Ishikawa (cell line): ENCODE results near the gene EML4.

ENCODE experiments used
- CEBPB ChIP-seq: IDR thresholded peaks from 2 replicates; pipeline ENCODE4 v1.6.1; 2012
- CREB1 ChIP-seq: IDR thresholded peaks from 2 replicates; pipeline ENCODE4 v1.6.1; 2012; ENCODE audit warnings: low read depth
- EGR1 ChIP-seq: IDR thresholded peaks from 2 replicates; pipeline ENCODE4 v1.6.1; 2012
- EP300 ChIP-seq: IDR thresholded peaks from 2 replicates; pipeline ENCODE4 v1.6.1; 2012; ENCODE audit warnings: borderline replicate concordance
- FOXM1 ChIP-seq: IDR thresholded peaks from 2 replicates; pipeline ENCODE4 v1.6.1; 2012; ENCODE audit warnings: low read depth, borderline replicate concordance
- NFIC ChIP-seq: IDR thresholded peaks from 2 replicates; pipeline ENCODE4 v1.6.1; 2012
- RAD21 ChIP-seq: IDR thresholded peaks from 2 replicates; pipeline ENCODE4 v1.6.1; 2012; ENCODE audit warnings: low read depth
- TAF1 ChIP-seq: IDR thresholded peaks from 2 replicates; pipeline ENCODE4 v1.6.1; 2012; ENCODE audit warnings: low read depth, mild to moderate bottlenecking
- TCF12 ChIP-seq: IDR thresholded peaks from 2 replicates; pipeline ENCODE4 v1.6.1; 2012; ENCODE audit warnings: low read depth
- TEAD4 ChIP-seq: IDR thresholded peaks from 2 replicates; pipeline ENCODE4 v1.6.1; 2012
- YY1 ChIP-seq: IDR thresholded peaks from 2 replicates; pipeline ENCODE4 v1.6.1; 2012; ENCODE audit warnings: low read depth
- ZBTB7A ChIP-seq: IDR thresholded peaks from 2 replicates; pipeline ENCODE4 v1.6.1; 2012; ENCODE audit warnings: low read depth
- TF ChIP-seq, protein P1 (sequence below): IDR thresholded peaks from 2 replicates; pipeline ENCODE4 v1.6.1; 2012
- TF ChIP-seq, protein P2 (sequence below): IDR thresholded peaks from 2 replicates; pipeline ENCODE4 v1.6.1; 2012
- TF ChIP-seq, protein P3 (sequence below): IDR thresholded peaks from 2 replicates; pipeline ENCODE4 v1.6.1; 2012; ENCODE audit warnings: low read depth, mild to moderate bottlenecking

Gene EML4

DNA sequence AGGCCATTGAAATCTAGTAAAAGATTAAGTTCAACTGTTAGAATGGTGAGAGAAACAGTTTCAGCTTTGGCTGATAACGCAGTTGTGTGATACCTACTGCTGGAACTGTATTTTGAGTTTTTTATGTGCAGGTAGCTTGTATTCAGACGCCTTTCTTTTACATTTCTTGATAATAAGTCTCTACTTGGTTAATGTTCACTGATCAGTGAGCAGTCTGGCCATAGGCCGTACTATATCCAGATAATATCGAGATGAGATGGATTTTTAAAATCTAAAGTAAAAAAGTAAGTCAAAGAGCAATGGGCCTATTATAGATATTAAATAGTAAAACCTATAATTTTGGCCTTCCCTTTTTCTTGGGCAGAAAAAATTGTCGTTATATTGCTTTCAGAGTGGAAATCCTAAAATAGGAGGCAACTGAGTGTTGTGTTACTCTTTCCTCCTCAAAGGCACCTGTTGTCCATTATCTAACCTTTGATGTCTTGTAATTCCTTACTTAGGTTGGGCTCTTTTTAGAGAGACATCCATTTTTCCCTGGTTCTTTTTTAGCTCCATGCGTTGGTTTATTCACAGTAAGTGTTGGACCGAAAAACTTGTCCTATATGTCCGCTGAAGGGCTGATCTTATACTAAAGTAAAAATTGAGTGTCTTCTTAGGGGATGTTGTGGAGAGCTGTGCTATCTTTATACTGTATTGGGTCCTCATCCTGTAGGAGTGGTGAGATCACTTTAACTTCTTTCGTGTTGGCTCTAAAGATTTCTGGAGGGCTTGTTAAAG lies 1.7 kb downstream of the EML4 start:
- TF ChIP-seq EGR1 (no peak), TEAD4 (no peak), TAF1 (no peak), CREB1 (no peak), FOXM1 (no peak), RAD21 (no peak), YY1 (no peak), EP300 (no peak), NFIC (no peak), TCF12 (no peak), CEBPB (no peak), ZBTB7A (no peak)
- TF ChIP-seq, protein P1, sequence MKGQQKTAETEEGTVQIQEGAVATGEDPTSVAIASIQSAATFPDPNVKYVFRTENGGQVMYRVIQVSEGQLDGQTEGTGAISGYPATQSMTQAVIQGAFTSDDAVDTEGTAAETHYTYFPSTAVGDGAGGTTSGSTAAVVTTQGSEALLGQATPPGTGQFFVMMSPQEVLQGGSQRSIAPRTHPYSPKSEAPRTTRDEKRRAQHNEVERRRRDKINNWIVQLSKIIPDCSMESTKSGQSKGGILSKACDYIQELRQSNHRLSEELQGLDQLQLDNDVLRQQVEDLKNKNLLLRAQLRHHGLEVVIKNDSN = no peak
- TF ChIP-seq, protein P2, sequence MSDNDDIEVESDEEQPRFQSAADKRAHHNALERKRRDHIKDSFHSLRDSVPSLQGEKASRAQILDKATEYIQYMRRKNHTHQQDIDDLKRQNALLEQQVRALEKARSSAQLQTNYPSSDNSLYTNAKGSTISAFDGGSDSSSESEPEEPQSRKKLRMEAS = no peak
- TF ChIP-seq, protein P3, sequence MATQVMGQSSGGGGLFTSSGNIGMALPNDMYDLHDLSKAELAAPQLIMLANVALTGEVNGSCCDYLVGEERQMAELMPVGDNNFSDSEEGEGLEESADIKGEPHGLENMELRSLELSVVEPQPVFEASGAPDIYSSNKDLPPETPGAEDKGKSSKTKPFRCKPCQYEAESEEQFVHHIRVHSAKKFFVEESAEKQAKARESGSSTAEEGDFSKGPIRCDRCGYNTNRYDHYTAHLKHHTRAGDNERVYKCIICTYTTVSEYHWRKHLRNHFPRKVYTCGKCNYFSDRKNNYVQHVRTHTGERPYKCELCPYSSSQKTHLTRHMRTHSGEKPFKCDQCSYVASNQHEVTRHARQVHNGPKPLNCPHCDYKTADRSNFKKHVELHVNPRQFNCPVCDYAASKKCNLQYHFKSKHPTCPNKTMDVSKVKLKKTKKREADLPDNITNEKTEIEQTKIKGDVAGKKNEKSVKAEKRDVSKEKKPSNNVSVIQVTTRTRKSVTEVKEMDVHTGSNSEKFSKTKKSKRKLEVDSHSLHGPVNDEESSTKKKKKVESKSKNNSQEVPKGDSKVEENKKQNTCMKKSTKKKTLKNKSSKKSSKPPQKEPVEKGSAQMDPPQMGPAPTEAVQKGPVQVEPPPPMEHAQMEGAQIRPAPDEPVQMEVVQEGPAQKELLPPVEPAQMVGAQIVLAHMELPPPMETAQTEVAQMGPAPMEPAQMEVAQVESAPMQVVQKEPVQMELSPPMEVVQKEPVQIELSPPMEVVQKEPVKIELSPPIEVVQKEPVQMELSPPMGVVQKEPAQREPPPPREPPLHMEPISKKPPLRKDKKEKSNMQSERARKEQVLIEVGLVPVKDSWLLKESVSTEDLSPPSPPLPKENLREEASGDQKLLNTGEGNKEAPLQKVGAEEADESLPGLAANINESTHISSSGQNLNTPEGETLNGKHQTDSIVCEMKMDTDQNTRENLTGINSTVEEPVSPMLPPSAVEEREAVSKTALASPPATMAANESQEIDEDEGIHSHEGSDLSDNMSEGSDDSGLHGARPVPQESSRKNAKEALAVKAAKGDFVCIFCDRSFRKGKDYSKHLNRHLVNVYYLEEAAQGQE = no peak

DNA sequence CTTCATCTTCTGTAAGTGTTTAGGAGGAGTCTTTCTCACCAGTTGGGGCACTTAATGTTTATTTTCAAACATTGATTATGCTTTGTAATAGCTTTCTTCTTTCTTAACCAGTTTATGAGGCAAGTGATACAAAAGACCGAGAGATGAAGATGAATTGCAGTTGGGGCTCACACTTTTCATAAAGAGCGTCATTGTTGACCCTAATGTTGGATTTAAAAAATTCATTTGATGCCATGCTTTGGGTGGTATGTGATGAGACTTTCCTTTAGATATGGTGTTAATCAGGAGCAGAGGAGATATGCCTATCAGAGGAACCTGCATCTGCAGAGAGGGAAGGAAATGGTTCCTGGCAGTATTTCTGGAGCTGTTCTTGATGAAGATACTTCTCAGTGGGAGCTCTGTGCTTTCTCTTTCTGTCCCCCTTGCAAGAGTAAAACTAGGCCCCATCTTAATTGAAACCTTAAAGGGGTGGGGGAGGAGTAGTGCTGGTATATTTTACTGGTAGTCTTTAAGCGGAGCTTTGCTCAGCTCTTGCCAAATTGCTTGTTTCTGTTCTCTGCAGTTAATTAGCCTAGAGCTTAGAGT lies 2.3 kb downstream of the EML4 start:
- TF ChIP-seq FOXM1 (no peak), CREB1 (no peak), RAD21 (no peak), TEAD4 (no peak), YY1 (no peak), EGR1 (no peak), TAF1 (no peak), NFIC (no peak)
- TF ChIP-seq, protein P1 = no peak

DNA sequence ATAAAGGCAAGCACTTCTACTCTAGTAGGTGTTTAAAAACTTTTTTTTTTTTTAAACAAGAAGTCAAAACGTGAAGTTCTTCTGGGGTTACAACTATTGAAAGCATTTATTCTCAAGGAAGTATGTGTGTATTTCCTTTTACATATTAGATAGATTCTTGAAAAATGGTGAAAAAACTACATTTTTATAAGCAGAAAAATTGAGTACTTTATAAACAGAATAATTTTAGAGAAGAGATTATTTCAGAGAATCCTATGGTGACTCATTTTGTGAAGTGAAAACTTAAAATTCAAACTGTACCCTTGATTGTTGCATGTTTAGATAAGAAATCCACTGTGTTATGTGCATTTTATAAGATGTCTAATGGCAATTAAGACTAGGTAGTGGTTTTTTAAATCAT lies 2.9 kb downstream of the EML4 start:
- no peak for TF ChIP-seq ZBTB7A
- no peak for TF ChIP-seq EGR1
- TF ChIP-seq CEBPB = no peak
- no peak for TF ChIP-seq TEAD4
- TF ChIP-seq RAD21 = no peak
- no peak for TF ChIP-seq YY1
- TF ChIP-seq, protein P3 = no peak
- no peak for TF ChIP-seq EP300
- no peak for TF ChIP-seq FOXM1
- TF ChIP-seq, protein P2 = no peak

DNA sequence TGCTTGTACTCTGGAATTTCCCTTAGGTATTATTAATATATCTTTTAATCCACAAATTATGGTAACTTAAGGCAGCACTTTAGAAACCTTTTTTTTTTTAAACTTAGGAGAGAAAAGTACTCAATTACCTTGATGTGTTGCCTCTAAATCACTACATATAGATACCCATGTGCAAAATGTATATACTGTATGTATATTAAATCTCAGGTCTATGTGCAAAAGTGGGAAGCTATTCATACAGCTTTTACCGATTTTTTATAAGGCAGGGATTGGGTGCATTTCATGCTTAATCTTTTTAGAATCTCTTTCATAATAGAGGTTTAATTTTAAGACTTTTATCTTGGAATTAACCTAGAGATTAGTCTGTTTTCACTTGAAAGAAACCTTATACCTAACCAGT lies 3.4 kb downstream of the EML4 start:
- TF ChIP-seq TEAD4 = no peak
- TF ChIP-seq, protein P1 = no peak
- TF ChIP-seq NFIC = no peak
- TF ChIP-seq EP300 = no peak
- no peak for TF ChIP-seq TCF12
- TF ChIP-seq, protein P2 = no peak
- no peak for TF ChIP-seq YY1
- no peak for TF ChIP-seq TAF1
- no peak for TF ChIP-seq CEBPB
- TF ChIP-seq CREB1 = no peak
- no peak for TF ChIP-seq FOXM1
- TF ChIP-seq EGR1 = no peak
- TF ChIP-seq, protein P3 = no peak
- no peak for TF ChIP-seq RAD21
- TF ChIP-seq ZBTB7A = no peak
